ENCODE data around the gene HGD.

The HGD gene

DNA sequence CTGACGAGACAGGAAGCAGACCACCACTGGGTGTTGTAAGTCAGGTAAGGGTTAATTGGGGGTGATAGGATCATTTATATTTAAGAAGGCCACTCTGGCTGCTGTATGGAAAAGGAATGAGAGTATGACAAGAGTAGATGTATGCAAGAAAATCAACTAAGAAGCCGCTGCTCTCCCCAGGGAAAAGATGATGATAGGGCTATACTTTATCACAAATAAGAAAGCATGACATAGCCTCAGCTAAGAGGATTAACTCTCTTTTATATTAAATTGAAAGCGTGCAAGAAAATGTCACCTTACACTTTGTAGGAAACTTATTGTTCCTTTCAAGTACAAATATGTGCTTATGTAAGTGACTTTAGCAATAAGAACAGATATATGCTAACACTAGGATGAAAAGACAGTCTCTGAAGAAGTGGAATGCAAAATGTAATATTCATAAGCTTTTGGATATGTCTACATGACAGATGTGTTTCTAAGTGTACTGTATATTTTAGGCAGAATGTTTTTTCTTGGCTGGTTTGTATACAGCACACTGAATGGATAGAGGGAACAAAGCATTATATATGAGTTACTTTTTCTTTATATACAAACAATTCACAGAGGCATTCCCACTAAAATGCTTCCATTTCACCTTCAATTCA lies 94.6 kb downstream of the HGD start:
- no peak for DNase-seq (ENCODE audit: low read depth)

All from stimulated activated CD8-positive, alpha-beta memory T cell treated with anti-CD3 and anti-CD28 coated beads, Interleukin-15, amount 100 ng/mL, for 1 hour (primary cell).